Neural cell (in vitro differentiated cells): ENCODE results near the gene WFDC1. TPM values are rescaled to one million over a fixed set of nuclear protein-coding genes. Genes with fewer than 3 reads are reported as not detected.

Experiments used
- H2AFZ ChIP-seq: fragments of 200-600, 300-800 bp; sonication (generic), shearing (Covaris generic); 2 replicates; pipeline ENCODE4 v1.6.0; 2014; ENCODE audit warnings: low read depth, mild to moderate bottlenecking, antibody characterized with exemption, low read length, moderate library complexity
- H3F3A ChIP-seq: fragments of 200-600 bp; shearing (Covaris generic); 2 replicates; pipeline ENCODE4 v1.6.1; 2016; ENCODE audit warnings: mild to moderate bottlenecking, moderate library complexity, mixed read lengths, antibody characterized with exemption, low read length; ENCODE audit not compliant: insufficient read depth, poor library complexity, severe bottlenecking
- H3K27ac ChIP-seq: fragments of 200-600, 300-800 bp; sonication (generic), shearing (Covaris generic); 2 replicates; pipeline ENCODE4 v1.5.1; 2014; ENCODE audit warnings: mild to moderate bottlenecking, low read length, moderate library complexity
- H3K27me3 ChIP-seq: fragments of 300-800, 200-600 bp; sonication (generic), shearing (Covaris generic); 2 replicates; pipeline ENCODE4 v1.6.0; 2014; ENCODE audit warnings: mild to moderate bottlenecking, low read depth, low read length, moderate library complexity; ENCODE audit not compliant: insufficient read depth
- H3K36me3 ChIP-seq: fragments of 300-800, 200-600 bp; sonication (generic), shearing (Covaris generic); 2 replicates; pipeline ENCODE4 v1.5.1; 2014; ENCODE audit warnings: mild to moderate bottlenecking, antibody characterized with exemption, low read length, moderate library complexity; ENCODE audit not compliant: insufficient read depth
- H3K4me2 ChIP-seq: fragments of 300-800, 200-600 bp; sonication (generic), shearing (Covaris generic); 2 replicates; pipeline ENCODE4 v1.6.0; 2014; ENCODE audit warnings: mild to moderate bottlenecking, low read length
- H3K4me3 ChIP-seq: fragments of 300-800, 200-600 bp; sonication (generic), shearing (Covaris generic); 2 replicates; pipeline ENCODE4 v1.5.1; 2014; ENCODE audit warnings: mild to moderate bottlenecking, low read length, moderate library complexity
- H3K79me2 ChIP-seq: fragments of 200-600 bp; shearing (Covaris generic); replicated peaks from 2 replicates; pipeline ENCODE4 v1.6.0; 2014; ENCODE audit warnings: mild to moderate bottlenecking, low read length, moderate library complexity; ENCODE audit not compliant: insufficient read depth
- H3K9ac ChIP-seq: fragments of 300-800, 200-600 bp; sonication (generic), shearing (Covaris generic); 2 replicates; pipeline ENCODE4 v1.6.1; 2016; ENCODE audit warnings: mild to moderate bottlenecking, low read length, mixed read lengths
- H3K9me2 ChIP-seq: fragments of 200-600 bp; shearing (Covaris generic); 2 replicates; pipeline ENCODE4 v1.6.1; 2016; ENCODE audit warnings: mild to moderate bottlenecking, low read length, mixed read lengths; ENCODE audit not compliant: insufficient read depth
- H3K9me3 ChIP-seq: fragments of 200-600, 300-800 bp; sonication (generic), shearing (Covaris generic); 2 replicates; pipeline ENCODE4 v1.6.1; 2016; ENCODE audit warnings: mild to moderate bottlenecking, mixed run types, low read length, moderate library complexity, mixed read lengths
- H4K20me1 ChIP-seq: fragments of 200-600 bp; shearing (Covaris generic); 2 replicates; pipeline ENCODE4 v1.6.1; 2016; ENCODE audit warnings: mild to moderate bottlenecking, mixed run types; ENCODE audit not compliant: insufficient read depth
- CTCF ChIP-seq: fragments of 450-650 bp; IDR thresholded peaks from 2 replicates; pipeline ENCODE4 v1.5.1; 2014; ENCODE audit warnings: antibody characterized with exemption, mild to moderate bottlenecking, moderate library complexity; ENCODE audit not compliant: poor library complexity, severe bottlenecking
- EP300 ChIP-seq: fragments of 450-650 bp; conservative IDR thresholded peaks from 2 replicates; pipeline ENCODE4 v1.6.1; 2014; ENCODE audit warnings: antibody characterized with exemption, mild to moderate bottlenecking, moderate library complexity; ENCODE audit not compliant: poor library complexity, severe bottlenecking
- EZH2 ChIP-seq: fragments of 200-600, 300-800 bp; shearing (Covaris generic), sonication (generic); IDR thresholded peaks from 2 replicates; pipeline ENCODE4 v1.6.1; 2014; ENCODE audit warnings: antibody characterized with exemption, low read length, borderline replicate concordance, mild to moderate bottlenecking; ENCODE audit not compliant: insufficient read depth, poor library complexity, severe bottlenecking
- MXI1 ChIP-seq: fragments of 450-650 bp; conservative IDR thresholded peaks from 2 replicates; pipeline ENCODE4 v1.6.1; 2014; ENCODE audit warnings: antibody characterized with exemption, mild to moderate bottlenecking; ENCODE audit not compliant: poor library complexity, severe bottlenecking
- POLR2AphosphoS5 ChIP-seq: IDR thresholded peaks from 2 replicates; pipeline ENCODE4 v1.6.1; 2012
- RAD21 ChIP-seq: fragments of 450-650 bp; conservative IDR thresholded peaks from 2 replicates; pipeline ENCODE4 v1.6.1; 2014; ENCODE audit warnings: antibody characterized with exemption, mild to moderate bottlenecking, moderate library complexity
- SMC3 ChIP-seq: fragments of 450-650 bp; conservative IDR thresholded peaks from 2 replicates; pipeline ENCODE4 v1.6.1; 2014; ENCODE audit warnings: antibody characterized with exemption, mild to moderate bottlenecking, moderate library complexity; ENCODE audit not compliant: poor library complexity
- TAF1 ChIP-seq: IDR thresholded peaks from 2 replicates; pipeline ENCODE4 v1.6.1; 2012; ENCODE audit warnings: low read depth
- polyA plus RNA-seq: library from polyadenylated mRNA; depleted of rRNA; stranded (reverse); fragments of >200 nt; gene quantifications from 2 replicates; pipeline ENCODE4 v1.2.3, GENCODE V29; 2014
- TF ChIP-seq, protein P1 (sequence below): IDR thresholded peaks from 2 replicates; pipeline ENCODE4 v1.6.1; 2012; ENCODE audit warnings: borderline replicate concordance

WFDC1 gene
- polyA plus RNA-seq, 1 donor from 2014 or later: not detected

DNA sequence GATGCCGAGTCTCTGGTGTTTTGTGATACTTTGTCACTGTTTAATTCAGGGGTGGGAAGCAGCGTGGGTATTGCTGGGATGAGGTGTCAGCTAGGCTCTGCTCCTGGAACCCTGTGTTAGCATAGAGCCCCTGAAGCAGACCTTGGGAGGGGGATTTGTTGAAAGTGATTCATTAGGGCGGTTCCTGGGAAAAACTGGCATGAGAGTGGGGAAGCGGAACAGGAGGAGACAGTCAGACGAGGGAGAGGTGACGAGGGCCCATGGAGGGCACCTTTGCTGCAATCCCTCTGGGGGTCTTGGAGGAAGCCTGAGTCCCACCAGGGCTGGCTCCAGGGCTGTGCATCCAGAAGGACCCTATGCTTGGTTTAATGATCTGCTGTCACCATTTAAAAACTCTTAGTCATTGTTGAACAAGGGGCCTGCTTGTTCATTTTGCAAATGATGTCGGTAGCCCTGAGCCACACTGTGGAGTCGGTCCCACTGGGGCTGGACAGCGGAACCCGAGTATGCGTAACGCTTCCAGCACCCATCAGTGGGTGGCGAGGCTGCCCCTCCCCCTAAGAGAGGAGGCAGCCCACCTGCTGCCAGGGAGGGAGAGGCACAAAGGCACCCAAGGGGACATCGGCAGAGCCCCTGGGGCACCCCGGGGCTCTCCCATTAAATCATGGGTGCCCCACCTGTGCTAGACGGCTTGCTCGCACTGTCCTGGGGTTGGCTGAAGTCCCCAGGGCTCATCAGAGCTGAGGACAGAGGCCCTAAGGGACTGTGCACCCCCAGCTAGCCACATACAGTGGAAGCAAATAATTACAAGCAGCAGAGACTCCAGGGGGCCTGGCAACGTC, 35.4 kb downstream of the WFDC1 start:
- Histone ChIP-seq H3K79me2 (no peaks in the 10 kb centered on the region), H3K4me3 (no peak overlapping the region), H3K9me2 (no peaks in the 10 kb centered on the region), H3K9me3 (no peaks in the 10 kb centered on the region), H3K4me2 (no peak overlapping the region), H3K9ac (no peak overlapping the region), H3K36me3 (no peaks in the 10 kb centered on the region), H4K20me1 (no peaks in the 10 kb centered on the region), H3K27ac (no peak overlapping the region), H3F3A (no peaks in the 10 kb centered on the region), H2AFZ (no peak overlapping the region), H3K27me3 (no peaks in the 10 kb centered on the region)
- TF ChIP-seq EP300: no peak
- TF ChIP-seq MXI1: no peak
- TF ChIP-seq, protein P1, sequence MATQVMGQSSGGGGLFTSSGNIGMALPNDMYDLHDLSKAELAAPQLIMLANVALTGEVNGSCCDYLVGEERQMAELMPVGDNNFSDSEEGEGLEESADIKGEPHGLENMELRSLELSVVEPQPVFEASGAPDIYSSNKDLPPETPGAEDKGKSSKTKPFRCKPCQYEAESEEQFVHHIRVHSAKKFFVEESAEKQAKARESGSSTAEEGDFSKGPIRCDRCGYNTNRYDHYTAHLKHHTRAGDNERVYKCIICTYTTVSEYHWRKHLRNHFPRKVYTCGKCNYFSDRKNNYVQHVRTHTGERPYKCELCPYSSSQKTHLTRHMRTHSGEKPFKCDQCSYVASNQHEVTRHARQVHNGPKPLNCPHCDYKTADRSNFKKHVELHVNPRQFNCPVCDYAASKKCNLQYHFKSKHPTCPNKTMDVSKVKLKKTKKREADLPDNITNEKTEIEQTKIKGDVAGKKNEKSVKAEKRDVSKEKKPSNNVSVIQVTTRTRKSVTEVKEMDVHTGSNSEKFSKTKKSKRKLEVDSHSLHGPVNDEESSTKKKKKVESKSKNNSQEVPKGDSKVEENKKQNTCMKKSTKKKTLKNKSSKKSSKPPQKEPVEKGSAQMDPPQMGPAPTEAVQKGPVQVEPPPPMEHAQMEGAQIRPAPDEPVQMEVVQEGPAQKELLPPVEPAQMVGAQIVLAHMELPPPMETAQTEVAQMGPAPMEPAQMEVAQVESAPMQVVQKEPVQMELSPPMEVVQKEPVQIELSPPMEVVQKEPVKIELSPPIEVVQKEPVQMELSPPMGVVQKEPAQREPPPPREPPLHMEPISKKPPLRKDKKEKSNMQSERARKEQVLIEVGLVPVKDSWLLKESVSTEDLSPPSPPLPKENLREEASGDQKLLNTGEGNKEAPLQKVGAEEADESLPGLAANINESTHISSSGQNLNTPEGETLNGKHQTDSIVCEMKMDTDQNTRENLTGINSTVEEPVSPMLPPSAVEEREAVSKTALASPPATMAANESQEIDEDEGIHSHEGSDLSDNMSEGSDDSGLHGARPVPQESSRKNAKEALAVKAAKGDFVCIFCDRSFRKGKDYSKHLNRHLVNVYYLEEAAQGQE: no peak
- no peak for TF ChIP-seq EZH2
- no peak for TF ChIP-seq RAD21
- no peak for TF ChIP-seq SMC3
- no peak for TF ChIP-seq CTCF
- no peak for TF ChIP-seq POLR2AphosphoS5
- TF ChIP-seq TAF1: no peak

- Histone ChIP-seq H3K9me3 (no peaks in the 10 kb centered on the region), H3K4me3 (no peak overlapping the region), H3K36me3 (no peaks in the 10 kb centered on the region), H2AFZ (no peak overlapping the region), H3K27ac (no peak overlapping the region), H3K9me2 (no peaks in the 10 kb centered on the region), H4K20me1 (no peaks in the 10 kb centered on the region), H3K9ac (no peak overlapping the region), H3F3A (no peaks in the 10 kb centered on the region), H3K4me2 (no peak overlapping the region), H3K27me3 (no peaks in the 10 kb centered on the region), H3K79me2 (no peaks in the 10 kb centered on the region)
- TF ChIP-seq EZH2: no peak
- no peak for TF ChIP-seq EP300
- TF ChIP-seq RAD21: no peak
- no peak for TF ChIP-seq SMC3
- TF ChIP-seq, protein P1: no peak
- TF ChIP-seq TAF1: no peak
- no peak for TF ChIP-seq POLR2AphosphoS5
- TF ChIP-seq CTCF: no peak
- no peak for TF ChIP-seq MXI1
Observed at GRCh38 chr16:84330685-84331050, 36.0 kb downstream of the WFDC1 start.
